Adrenal gland (tissue), 5 donors: ENCODE data around the gene BCDIN3D.

ENCODE experiments used
- POLR2A ChIP-seq, 2 donors: fragments of 450-650 bp; IDR thresholded peaks; one replicate each; pipeline ENCODE4 v1.6.1; 2017; ENCODE audit warnings: antibody characterized with exemption in 2 of 2, mild to moderate bottlenecking in 2 of 2, moderate library complexity in 1 of 2
- TF ChIP-seq, protein P1 (sequence below), 6 experiments: fragments of 450-650 bp in 4 of 6; fragments of 200-600 bp in 2 of 6; sonication (generic) in 1 of 6; IDR thresholded peaks; 1 replicate in 5 of 6; 2 replicates in 1 of 6; pipeline versions ENCODE4 v1.5.1 to v1.8.0; 2016 to 2021; ENCODE audit warnings: antibody characterized with exemption in 6 of 6, mild to moderate bottlenecking in 2 of 6, moderate library complexity in 1 of 6
- donor health status: DM: no; HTN: no; CAD: no.

DNA sequence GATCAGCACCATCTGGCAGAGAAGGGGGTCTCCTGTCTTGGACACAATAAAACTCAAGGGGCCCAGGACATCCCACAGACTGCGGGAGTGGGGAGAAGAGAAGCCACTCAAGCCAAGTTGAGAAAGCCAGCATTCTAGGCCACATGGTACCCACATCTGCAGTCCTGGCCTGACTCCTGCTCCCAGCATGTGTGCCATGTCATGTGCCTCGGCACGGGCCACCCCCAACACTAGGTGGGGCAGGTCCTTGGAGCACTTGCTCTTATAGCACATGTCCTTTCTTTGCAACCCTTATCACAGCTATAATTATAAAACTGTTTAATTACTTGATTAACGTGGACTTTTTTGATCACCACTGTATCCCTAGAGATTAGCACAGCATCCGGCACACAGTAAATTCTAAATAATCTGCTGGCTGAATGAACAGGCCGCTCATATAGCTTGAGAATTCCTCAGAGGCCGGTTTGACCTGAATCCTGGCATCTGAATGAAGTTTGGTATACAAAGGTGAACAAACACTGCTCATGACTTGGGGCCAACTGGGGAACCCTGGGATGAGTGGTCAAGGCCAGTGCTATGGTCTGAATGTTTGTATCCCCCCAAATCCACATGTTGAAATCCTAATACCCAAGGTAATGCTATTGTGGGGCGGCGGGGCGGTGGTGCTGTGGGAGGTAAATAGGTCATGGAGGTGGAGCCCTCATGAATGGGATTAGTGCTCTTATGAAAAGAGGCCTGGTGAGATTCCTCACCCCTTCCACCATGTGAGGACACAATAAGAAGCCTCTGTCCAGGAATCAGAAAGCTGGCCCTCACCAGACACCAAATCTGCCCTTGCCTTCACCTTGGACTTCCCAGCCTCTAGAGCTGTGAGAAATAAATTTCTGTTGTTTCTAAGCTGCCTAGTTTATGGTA lies 21.3 kb downstream of the BCDIN3D start:
- TF ChIP-seq, protein P1, sequence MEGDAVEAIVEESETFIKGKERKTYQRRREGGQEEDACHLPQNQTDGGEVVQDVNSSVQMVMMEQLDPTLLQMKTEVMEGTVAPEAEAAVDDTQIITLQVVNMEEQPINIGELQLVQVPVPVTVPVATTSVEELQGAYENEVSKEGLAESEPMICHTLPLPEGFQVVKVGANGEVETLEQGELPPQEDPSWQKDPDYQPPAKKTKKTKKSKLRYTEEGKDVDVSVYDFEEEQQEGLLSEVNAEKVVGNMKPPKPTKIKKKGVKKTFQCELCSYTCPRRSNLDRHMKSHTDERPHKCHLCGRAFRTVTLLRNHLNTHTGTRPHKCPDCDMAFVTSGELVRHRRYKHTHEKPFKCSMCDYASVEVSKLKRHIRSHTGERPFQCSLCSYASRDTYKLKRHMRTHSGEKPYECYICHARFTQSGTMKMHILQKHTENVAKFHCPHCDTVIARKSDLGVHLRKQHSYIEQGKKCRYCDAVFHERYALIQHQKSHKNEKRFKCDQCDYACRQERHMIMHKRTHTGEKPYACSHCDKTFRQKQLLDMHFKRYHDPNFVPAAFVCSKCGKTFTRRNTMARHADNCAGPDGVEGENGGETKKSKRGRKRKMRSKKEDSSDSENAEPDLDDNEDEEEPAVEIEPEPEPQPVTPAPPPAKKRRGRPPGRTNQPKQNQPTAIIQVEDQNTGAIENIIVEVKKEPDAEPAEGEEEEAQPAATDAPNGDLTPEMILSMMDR (IDR thresholded peaks at IDR 0.05): no peak
- no peak for TF ChIP-seq POLR2A (IDR thresholded peaks at IDR 0.05)
